HG02840 (cell line): Measurements from ENCODE around the gene PRSS2.
A peak's percentile ranks its signal among the peaks of the same experiment; 100 is the strongest.
"Not testable (repeated sequence)": the region's sequence is repeated elsewhere in the genome, so short reads cannot be mapped to it uniquely, and the experiment has no call there.

Experiments used
- ATAC-seq: cut with Tn5 transposase; IDR thresholded peaks from one replicate; pipeline ENCODE4 v1.9.1; 2021; ENCODE audit warnings: mild to moderate bottlenecking, moderate library complexity, moderate number of reproducible peaks; ENCODE audit not compliant: unreplicated experiment, low FRiP score

PRSS2 gene

DNA sequence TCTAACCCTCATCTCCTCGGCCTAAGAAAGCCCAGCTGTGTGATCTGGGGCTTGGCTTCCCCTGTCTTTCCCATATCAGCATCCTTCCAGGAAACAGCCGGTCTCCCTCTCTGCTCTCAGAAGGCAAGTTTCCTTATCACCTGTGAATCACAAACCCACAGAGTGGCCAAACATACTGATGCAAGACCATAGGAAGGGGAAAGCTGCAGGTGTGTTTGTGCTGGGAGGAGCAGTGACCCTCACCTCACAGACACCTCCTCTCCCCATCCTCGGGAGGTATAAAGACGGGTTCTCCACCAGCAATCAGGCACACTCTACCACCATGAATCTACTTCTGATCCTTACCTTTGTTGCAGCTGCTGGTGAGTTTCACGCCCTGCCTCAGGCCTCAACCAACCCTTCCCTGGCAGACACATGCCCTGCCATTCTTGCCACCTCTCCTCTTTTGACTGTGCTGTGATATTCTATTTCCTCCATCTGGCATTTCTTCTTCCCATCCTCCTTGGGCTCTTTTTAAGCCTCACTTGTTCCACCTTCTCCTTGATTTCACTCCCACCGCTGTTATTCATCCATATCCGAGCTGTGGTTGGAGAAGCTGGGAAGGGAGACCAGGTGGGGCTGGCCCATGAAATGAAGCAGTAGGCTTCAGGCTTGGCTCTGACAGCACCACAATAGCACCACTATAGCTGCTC, at the start of gene PRSS2:
TSS of gene PRSS2 (plus strand) at position 310 of the 692 bp plus-strand sequence. CDS start at position 323, 13 bp downstream.
- ATAC-seq = no peak

DNA sequence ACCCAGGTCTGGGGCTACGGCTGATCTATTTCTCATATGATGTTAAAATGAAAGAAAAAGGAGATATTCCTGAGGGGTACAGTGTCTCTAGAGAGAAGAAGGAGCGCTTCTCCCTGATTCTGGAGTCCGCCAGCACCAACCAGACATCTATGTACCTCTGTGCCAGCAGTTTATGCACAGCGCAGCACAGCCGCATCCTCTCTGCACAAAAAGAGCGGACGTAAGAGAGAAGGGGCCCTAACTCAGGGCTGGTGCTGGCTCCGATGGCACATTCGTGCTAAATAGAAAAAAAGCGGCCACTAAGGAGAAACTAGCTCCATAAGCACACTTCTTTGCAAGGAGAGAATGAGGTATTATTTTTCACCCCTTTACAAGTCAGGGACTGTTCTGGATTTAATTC, 49.8 kb upstream of the PRSS2 start:
- no peak for ATAC-seq

DNA sequence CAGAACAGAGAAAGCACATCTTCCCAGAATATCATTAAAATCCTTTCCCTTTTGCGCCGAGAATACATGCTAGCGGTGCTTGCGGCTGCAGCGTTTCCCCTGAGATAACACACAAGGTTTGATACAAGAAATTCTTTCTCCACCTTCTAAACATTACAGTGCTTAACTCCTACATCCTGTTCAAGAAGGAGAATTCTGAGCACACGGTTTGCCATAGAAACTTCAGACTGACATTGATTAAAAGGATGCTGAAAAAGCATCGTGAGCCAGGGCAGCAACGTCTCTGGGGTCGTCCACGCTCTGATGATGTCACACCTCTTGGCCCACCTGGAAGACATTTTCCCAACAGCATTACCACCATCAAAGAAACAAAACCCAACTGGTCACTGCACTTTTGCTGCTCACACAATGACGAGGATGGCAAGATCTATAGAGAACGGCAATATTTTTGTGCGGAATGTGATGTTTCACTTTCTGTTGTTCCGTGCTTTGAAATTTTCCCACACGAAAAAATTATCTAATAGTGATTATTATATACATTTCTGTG, 48.4 kb upstream of the PRSS2 start:
- ATAC-seq = no peak

DNA sequence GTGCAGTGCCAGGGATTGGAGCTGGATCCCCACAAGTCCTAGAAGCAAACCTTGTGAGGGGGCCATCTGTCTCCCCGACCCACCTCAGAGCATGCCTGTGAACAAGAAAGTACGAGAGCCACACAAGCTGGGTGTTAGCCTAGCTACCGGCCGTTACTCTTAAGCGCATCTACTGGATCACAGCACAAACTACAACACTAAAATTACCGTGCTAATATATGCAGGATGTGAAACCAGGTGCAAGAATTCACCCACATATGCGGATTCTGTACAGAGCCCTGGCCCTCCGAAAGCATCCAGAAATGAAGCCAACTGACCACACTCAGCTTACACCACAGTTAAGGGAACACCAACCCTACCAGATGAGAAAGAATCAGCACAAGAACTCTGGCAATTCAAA, 37.5 kb upstream of the PRSS2 start:
- no peak for ATAC-seq

DNA sequence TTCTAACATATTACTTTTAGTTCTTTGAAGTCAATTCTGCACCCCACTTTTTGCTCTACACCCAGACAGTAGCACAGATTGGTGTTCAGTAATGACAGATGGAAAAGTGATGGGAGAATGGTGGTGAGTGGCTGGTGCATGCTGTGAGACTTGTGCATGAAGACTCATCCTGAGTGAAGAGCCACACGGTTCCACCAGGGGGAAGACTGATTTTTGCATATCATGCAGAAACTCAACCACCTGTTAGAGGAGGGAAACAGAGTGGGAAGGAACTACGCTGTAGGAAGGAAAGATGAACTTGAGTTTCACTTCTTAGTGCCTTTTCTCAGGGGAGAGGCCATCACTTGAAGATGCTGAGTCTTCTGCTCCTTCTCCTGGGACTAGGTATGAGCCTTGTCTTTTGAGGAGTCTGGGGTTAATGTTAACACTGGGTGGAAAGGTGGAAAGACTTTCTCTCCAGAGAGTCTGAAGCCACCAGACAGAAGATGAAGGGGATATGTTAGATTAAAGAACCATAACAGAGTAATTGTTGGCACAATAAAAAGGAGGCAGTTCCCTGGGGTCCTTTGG, 30.8 kb upstream of the PRSS2 start:
- peak; percentile 92 for ATAC-seq

DNA sequence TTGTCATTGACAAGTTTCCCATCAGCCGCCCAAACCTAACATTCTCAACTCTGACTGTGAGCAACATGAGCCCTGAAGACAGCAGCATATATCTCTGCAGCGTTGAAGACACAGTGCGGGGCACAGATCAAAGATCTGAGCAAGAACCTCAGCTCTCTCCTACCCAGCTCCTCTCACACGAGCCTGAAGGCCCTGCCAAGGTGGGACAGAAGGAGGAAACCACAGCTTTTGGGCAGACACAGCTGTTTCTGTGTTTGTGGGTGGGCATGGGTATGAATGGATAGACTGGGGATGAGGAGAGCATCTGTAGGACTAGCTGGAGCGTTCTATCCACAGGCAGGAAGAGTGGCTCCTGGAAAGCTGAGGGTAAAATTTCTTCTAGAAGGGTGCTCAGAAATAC, 30.0 kb upstream of the PRSS2 start:
- ATAC-seq = no peak

DNA sequence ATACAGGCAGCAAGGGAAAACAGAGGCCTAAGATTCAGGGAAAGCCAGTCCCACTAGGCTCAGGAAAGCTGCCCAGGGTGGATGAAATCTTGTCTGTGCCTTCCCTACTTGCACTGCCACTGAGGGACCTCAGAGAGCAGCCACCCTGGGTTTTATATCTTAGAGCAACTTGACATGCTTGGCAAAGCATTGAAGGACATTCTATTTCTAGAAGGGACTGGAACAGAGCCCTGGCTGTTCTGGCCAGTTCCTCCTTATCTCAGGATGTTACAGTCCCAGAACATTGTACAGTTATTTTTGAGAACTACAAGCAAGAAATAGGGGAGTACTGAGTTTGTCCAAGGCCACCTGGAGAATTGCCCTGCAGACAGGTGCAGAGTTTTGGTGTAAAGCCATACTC, 28.8 kb upstream of the PRSS2 start:
- not testable (repeated sequence) for ATAC-seq

DNA sequence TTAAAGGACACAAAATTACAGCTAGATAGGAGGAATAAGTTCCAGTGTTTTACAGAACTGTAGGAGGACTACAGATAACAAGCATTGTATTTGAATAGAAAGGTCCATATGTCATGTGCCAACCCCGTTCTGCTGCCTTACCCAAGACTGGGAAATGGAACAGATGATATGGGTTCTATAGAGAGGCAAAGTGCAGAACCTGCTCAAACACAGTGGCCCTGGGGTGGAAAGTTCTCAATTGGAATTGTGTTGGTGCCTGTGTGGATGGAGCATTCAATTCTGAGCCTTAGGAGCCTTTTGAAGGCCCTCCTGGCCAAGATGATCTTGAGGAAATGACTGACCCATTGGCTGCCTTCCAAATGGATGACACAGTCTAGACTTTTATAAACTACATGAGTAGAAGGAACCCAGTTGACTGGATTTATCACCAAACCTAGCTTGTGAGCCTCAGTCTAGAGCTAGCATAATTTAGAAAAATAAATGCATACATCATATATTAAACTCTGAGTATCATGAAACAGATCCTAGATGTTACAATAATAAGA, 25.6 kb upstream of the PRSS2 start:
- no peak for ATAC-seq

DNA sequence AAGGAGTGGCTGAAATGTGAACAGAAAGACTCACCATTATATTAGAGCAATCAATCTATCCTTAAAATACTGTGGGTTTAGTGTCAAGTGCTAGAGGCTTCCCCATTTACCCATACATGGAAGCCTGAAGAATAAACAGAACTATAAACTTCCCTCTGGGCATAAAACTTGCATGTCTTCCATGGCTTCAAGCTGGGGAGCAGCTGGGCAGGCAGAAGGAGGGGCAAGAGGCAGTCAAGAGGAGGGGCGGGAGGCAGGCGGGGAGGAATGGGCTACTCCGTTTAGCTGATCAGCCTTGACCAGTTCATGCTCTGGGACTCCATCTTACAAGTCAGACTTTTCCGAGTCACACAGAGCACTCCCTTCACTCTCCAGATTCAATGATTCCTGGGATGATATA, 25.0 kb upstream of the PRSS2 start:
- ATAC-seq = no peak

DNA sequence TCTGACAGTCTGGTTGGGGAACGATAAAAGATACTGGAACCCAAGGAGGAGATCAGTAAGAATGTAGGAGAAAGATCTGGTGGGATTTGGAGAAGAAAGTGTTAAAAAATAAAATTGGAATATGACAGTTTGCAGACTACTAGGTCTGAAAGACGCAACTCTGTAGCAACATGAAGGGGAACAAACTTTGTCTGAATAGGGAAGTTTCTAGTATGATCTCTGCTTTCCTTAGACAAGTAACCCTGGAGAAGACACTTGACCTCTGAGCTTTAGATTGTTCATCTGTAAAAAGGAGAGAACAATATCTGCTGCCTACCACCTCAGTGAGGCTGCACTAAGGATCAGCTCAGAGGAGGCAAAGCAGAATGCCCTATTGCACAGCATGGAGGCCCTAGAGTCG, 24.5 kb upstream of the PRSS2 start:
- ATAC-seq = no peak

DNA sequence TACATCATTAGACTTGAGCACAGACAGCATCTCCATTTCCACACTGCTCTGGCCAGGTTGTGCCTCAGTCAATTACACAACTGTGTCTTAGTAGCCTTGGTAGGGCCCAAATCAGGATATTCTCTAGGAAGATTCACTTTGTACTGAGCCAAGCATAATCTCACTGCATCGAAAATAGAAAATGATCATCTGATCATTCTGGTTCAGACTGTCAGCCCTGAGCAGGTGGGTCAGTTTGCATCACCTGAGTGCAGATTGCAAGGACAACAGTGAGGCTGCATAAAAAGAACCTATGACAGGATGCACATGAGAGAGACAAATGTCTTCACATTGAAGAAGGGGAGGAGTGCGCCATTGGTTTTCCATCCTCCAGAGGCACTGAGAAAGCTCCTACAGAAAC, 22.4 kb upstream of the PRSS2 start:
- not testable (repeated sequence) for ATAC-seq

DNA sequence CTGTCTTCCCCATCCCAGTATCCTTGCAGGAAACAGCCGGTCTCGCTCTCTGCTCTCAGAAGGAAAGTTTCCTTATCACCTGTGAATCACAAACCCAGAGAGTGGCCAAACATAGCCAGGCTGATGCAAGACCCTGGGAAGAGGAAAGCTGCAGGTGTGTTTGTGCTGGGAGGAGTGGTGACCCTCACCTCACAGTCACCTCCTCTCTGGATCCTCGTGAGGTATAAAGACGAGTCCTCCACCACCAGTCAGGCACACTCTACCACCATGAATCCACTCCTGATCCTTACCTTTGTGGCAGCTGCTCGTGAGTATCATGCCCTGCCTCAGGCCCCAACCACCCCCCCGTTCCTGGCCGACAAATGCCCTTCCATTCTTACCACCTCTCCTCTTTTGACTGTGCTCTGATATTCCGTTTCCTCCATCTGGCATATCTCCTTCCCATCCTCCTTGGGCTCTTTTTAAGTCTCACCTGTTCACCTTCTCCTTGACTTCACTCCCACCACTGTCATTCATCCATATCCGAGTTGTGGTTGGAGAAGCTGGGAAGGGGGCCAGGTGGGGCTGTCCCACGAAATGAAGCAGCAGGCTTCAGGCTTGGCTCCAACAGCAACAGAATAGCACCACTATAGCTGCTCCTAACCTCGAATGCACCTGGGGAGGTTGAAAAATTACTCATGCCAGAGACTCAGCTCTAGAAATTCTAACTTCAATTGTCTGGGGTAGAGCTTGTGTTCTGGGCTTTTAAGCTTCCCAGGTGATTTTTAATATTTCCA, 21.4 kb upstream of the PRSS2 start, which contains the start of gene PRSS1:
TSS of gene PRSS1 (plus strand) at position 255 of the 776 bp plus-strand sequence. CDS start at position 268, 13 bp downstream.
- ATAC-seq = no peak

DNA sequence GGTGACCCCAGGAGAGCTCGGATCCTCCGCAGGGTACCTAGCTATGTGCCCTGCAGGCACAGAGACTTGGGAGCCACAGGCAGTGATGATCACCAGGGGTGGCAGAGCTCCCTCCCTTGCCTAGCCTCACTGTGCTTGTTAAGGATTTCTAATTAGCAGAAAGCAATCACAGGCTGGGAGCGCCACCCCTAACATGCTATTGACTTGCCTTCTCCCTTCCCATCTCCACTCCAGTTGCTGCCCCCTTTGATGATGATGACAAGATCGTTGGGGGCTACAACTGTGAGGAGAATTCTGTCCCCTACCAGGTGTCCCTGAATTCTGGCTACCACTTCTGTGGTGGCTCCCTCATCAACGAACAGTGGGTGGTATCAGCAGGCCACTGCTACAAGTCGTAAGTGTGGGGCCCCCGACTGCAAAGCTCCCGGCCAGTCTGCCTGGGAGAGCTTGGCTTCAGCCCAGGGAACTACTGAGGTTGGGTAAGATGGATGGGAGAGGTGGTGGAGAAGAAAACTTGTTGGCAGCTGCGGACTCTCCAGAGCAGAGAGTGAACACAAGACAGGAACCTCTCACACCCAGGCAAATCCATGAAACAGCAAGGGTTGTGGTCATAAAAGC, 20.3 kb upstream of the PRSS2 start:
- no peak for ATAC-seq

DNA sequence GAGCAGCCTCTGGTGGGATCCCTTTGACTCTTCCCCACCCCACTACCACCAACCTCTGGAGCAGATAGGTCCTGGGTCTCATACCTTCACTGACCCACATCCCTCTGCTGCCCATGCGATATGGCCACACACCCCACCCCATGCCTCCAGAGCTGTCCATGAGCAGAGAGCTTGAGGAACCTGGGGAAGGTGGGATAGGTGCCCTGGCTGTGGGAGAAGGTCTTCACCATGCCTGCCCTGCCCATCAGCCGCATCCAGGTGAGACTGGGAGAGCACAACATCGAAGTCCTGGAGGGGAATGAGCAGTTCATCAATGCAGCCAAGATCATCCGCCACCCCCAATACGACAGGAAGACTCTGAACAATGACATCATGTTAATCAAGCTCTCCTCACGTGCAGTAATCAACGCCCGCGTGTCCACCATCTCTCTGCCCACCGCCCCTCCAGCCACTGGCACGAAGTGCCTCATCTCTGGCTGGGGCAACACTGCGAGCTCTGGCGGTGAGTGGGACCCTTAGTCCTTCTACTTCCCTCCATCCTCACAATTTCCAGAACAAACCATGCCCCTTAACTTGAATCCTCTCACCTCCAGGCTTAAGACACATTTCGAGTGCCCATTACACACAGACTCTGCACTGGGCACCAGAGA, 19.1 kb upstream of the PRSS2 start:
- not testable (repeated sequence) for ATAC-seq

DNA sequence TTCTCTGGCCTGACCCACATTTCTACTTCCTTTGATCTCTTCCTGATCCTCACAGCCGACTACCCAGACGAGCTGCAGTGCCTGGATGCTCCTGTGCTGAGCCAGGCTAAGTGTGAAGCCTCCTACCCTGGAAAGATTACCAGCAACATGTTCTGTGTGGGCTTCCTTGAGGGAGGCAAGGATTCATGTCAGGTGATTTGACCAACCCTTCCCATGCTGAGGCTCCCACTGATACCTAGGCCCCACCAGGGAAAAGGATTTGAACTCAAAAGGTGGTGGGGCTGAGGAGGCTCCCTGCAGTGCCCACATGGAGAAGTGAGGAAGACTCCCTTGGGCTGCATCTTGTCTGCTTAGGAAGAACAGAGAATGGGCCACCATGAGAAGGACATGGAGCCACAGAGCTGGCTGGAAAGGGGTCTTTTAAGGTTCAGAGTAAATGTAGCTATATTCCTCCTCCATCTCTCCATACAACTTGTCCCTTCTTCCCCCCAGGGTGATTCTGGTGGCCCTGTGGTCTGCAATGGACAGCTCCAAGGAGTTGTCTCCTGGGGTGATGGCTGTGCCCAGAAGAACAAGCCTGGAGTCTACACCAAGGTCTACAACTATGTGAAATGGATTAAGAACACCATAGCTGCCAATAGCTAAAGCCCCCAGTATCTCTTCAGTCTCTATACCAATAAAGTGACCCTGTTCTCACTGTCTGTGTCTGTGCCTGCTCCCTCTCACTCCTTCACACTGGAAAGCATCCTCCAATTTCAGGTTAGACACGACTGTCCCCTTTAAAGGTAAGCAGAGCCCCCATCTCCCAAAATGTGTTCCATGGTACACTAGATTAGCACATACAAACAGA, 18.2 kb upstream of the PRSS2 start:
- no peak for ATAC-seq

DNA sequence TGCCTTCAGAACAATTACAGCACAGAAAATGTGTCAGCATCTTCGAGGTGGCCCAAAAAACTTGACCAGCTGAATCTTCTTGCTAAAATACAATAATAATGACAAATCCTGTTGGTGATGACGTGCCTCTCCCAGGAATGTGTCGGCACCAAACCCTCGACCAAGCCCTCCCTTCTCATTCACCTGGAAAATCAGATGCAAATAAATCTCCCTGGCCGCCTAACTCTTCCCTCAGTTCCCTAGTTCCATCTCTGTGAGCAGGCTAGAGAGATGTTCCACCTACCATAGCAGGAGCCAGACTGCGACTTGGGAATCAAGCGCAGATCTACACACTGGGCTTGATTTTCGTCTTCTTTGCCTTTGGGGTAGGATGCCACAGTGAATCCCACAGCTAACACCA, 17.4 kb upstream of the PRSS2 start:
- ATAC-seq = no peak

DNA sequence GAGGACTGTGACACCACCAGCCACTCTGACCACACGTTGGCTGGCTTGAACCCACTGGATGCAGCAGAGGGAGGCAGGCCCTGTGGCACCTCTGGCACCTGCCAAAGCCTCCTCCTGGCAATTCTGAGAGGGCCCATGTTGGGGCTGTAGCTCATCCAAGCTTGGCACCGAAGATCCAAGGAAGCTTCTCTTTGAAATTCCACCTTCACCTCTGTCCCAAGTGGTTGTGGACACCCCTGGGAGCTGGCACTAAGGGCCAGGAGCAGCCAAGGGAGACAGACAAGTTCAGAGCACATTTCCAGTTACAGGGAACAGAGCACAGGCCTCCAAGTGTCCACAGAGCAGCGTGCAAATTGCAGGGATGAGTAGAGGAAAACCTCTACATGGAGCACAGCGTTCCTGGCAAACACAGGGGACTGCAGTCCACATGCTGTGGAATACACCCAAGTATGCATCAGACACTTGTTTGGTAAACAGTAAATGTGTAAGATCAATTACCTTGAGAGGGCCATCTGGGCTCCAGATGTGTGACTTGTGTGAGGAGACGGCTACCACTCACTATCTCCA, 16.8 kb upstream of the PRSS2 start:
- not testable (repeated sequence) for ATAC-seq

DNA sequence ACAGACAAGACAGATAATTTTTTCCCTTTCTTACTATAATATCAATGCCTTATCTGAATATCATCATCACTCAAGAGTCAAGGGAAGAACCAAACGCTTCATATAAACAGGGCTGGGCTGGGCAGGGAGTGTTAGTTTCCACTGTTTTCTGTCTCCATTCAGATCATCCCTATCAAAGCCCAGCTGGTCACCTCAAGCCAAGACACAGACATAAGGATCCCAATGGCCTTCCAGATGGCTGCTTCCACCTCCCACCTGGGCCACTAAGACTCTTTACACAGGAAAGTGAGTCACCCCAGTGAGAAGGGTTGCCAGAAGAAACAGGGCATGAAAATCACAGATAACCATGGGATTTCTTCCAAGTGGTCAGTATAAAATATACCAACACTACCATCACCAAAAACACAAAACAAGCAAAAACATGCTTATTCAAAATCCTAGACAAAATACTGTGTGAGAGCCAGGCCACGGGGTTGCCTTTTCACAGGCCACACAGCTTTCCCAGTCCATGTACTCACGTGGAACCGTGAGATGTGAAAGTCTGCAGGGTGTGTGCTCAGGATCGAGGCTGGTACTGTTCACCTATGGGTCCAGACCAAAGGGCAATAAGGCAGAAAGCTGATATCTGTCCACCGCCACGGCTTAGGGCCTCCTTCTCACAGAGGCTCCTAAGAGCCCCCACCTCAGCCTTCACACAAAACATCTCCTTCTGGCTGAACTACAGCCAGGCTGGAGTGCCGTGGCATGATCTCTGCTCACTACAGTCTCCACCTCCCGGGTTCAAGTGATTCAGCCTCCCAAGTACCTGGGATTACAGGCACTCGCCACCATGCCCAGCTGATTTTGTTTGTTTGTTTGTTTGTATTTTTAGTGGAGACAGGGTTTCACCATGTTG, 15.8 kb upstream of the PRSS2 start:
- no peak for ATAC-seq
